OCI-LY1 (cell line): Measurements from ENCODE around the gene SOCS1.

Experiments used
- CTCF ChIP-seq: fragments of 200-600 bp; sonication (generic), shearing (Covaris generic); IDR thresholded peaks from 2 replicates; pipeline ENCODE4 v1.5.1; 2017; ENCODE audit warnings: mild to moderate bottlenecking, antibody characterized with exemption, low read length, moderate library complexity, mixed read lengths
- EZH2 ChIP-seq: fragments of 200-600 bp; sonication (generic), shearing (Covaris generic); IDR thresholded peaks from 2 replicates; pipeline ENCODE4 v1.8.0; 2017; ENCODE audit warnings: borderline replicate concordance, mixed run types, mild to moderate bottlenecking, antibody characterized with exemption, low read length, moderate library complexity, mixed read lengths

DNA sequence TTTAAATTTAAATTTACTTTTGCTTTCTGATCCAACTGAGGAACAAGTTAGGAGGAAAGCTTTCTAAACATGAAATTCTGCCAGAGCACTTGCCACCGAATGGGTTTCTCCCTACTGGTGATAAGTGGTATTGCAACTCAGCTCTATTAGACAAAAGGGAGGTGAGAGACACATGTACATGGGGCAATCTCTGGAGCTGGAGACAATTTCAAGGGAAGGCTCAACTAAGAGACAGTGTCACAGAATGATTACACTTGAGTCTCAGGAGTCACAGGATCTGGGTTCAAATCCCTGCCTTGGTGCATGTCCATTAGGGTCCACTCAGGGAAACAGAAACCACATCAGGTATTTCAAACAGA, 37.4 kb downstream of the SOCS1 start:
- TF ChIP-seq CTCF (peak; percentile 54), EZH2 (no peak)
